Esophagus squamous epithelium (tissue), 5 donors: Measurements from ENCODE around the gene EHMT1. TPM values are rescaled to one million over a fixed set of nuclear protein-coding genes. Genes with fewer than 3 reads are reported as not detected.

Source experiments
- DNase-seq: peaks from one replicate; lab custom pipeline; 2025; lab: John Stamatoyannopoulos, UW
- H3K27ac ChIP-seq, 4 donors: fragments of 200-600 bp; sonication (generic); one replicate each; pipeline ENCODE4 v1.5.1; 2016 to 2019; ENCODE audit warnings: mild to moderate bottlenecking in 1 of 4
- H3K27me3 ChIP-seq, 4 donors: fragments of 200-600 bp; sonication (generic); 1 replicate in 3 of 4; 2 replicates in 1 of 4; pipeline versions ENCODE4 v1.5.1 to v1.6.0; 2017 to 2021; ENCODE audit warnings: antibody characterized with exemption in 1 of 4
- H3K36me3 ChIP-seq, 3 donors: fragments of 200-600 bp; sonication (generic); one replicate each; pipeline ENCODE4 v1.5.1; 2016 to 2019
- H3K4me1 ChIP-seq, 3 donors: fragments of 200-600 bp; sonication (generic); one replicate each; pipeline ENCODE4 v1.5.1; 2017 to 2019
- H3K4me3 ChIP-seq, 4 donors: fragments of 200-600 bp; sonication (generic); 1 replicate in 3 of 4; 2 replicates in 1 of 4; pipeline ENCODE4 v1.5.1; 2016 to 2019; ENCODE audit warnings: mild to moderate bottlenecking in 2 of 4, moderate library complexity in 1 of 4
- H3K9me3 ChIP-seq, 3 donors: fragments of 200-600 bp; sonication (generic); one replicate each; pipeline ENCODE4 v1.5.1; 2016 to 2019
- POLR2A ChIP-seq, 4 donors: fragments of 450-650 bp; IDR thresholded peaks; one replicate each; pipeline ENCODE4 v1.6.1; 2017; ENCODE audit warnings: antibody characterized with exemption in 4 of 4, mild to moderate bottlenecking in 4 of 4, moderate library complexity in 3 of 4
- WGBS, 2 donors: methylation state at CpG; one replicate each; pipeline ENCODE4 v1.1.5; 2018; 5-methylcytosine and 5-hydroxymethylcytosine counted together
- intact Hi-C: fragments of 100-400 bp; cut with DNase I; formaldehyde crosslinking; loops from one replicate; pipeline ENCODE4 v1.15.0; 2022
- total RNA-seq, 4 donors: library from RNA; depleted of rRNA; stranded (reverse); fragments of >200 nt; gene quantifications; one replicate each; pipeline ENCODE4 v1.1.0, GENCODE V29; 2016
- TF ChIP-seq, protein P1 (sequence below), 6 experiments: fragments of 450-650 bp in 4 of 6; fragments of 200-600 bp in 2 of 6; sonication (generic) in 2 of 6; IDR thresholded peaks; one replicate each; pipeline ENCODE4 v1.5.1; 2016 to 2019; ENCODE audit warnings: antibody characterized with exemption in 6 of 6, mild to moderate bottlenecking in 4 of 6, moderate library complexity in 4 of 6
- donor health status: DM: yes; HTN: yes; CAD: no.

The EHMT1 gene
- total RNA-seq, 4 donors from 2014 or later, result 42.8 to 87.0 (median 65.0) TPM

GRCh38 chr9:137817236-137818200, 198.7 kb downstream of the EHMT1 start:
- H3K4me3 ChIP-seq, result no peak overlapping the region
- intact Hi-C loops, result no loop called here
- no peak overlapping the region for H3K27ac ChIP-seq
- no peaks in the 10 kb centered on the region for H3K27me3 ChIP-seq
- DNase-seq, result no peak
- peaks cover 39 to 92% (median 51%) of the 10 kb centered on the region in 3 donors for H3K36me3 ChIP-seq
- TF ChIP-seq, protein P1, sequence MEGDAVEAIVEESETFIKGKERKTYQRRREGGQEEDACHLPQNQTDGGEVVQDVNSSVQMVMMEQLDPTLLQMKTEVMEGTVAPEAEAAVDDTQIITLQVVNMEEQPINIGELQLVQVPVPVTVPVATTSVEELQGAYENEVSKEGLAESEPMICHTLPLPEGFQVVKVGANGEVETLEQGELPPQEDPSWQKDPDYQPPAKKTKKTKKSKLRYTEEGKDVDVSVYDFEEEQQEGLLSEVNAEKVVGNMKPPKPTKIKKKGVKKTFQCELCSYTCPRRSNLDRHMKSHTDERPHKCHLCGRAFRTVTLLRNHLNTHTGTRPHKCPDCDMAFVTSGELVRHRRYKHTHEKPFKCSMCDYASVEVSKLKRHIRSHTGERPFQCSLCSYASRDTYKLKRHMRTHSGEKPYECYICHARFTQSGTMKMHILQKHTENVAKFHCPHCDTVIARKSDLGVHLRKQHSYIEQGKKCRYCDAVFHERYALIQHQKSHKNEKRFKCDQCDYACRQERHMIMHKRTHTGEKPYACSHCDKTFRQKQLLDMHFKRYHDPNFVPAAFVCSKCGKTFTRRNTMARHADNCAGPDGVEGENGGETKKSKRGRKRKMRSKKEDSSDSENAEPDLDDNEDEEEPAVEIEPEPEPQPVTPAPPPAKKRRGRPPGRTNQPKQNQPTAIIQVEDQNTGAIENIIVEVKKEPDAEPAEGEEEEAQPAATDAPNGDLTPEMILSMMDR (IDR thresholded peaks at IDR 0.05), result no peak
- no peak for TF ChIP-seq POLR2A (IDR thresholded peaks at IDR 0.05)
- H3K4me1 ChIP-seq, result peaks cover 0 to 20% (median 6%) of the 10 kb centered on the region in 3 donors
- 90 to 96% methylated on average over 4 to 21 of the region's 35 CpGs for WGBS, 2 donors
- H3K9me3 ChIP-seq, result peaks cover 0 to 4% (median 0%) of the 10 kb centered on the region in 3 donors

GRCh38 chr9:137818286-137818685, 199.5 kb downstream of the EHMT1 start:
- WGBS, 2 donors, result 80 to 93% methylated on average over 2 to 5 of the region's 23 CpGs
- Histone ChIP-seq H3K9me3 (peaks cover 0 to 4% (median 0%) of the 10 kb centered on the region in 3 donors), H3K4me1 (peaks cover 0 to 20% (median 6%) of the 10 kb centered on the region in 3 donors), H3K36me3 (peaks cover 35 to 92% (median 47%) of the 10 kb centered on the region in 3 donors), H3K27me3 (no peaks in the 10 kb centered on the region), H3K4me3 (no peak overlapping the region), H3K27ac (no peak overlapping the region)
- TF ChIP-seq POLR2A (IDR thresholded peaks at IDR 0.05), result no peak
- TF ChIP-seq, protein P1 (IDR thresholded peaks at IDR 0.05), result no peak
- intact Hi-C loops, result no loop called here
- no peak for DNase-seq

GRCh38 chr9:137820161-137820855, 201.5 kb downstream of the EHMT1 start:
- WGBS, 2 donors, result 89% methylated on average over 11 of the region's 11 CpGs
- Histone ChIP-seq H3K9me3 (peaks cover 0 to 4% (median 0%) of the 10 kb centered on the region in 3 donors), H3K4me3 (no peak overlapping the region), H3K36me3 (peaks cover 20 to 92% (median 35%) of the 10 kb centered on the region in 3 donors), H3K27me3 (no peaks in the 10 kb centered on the region), H3K4me1 (peaks cover 0 to 2% (median 0%) of the 10 kb centered on the region in 3 donors), H3K27ac (no peak overlapping the region)
- intact Hi-C loops, result no loop called here
- no peak for DNase-seq
- TF ChIP-seq, protein P1 (IDR thresholded peaks at IDR 0.05), result no peak
- no peak for TF ChIP-seq POLR2A (IDR thresholded peaks at IDR 0.05)

GRCh38 chr9:137823986-137824771, 205.4 kb downstream of the EHMT1 start:
- Histone ChIP-seq H3K4me3 (no peak overlapping the region), H3K27ac (no peak overlapping the region), H3K36me3 (peaks cover 5 to 98% (median 15%) of the 10 kb centered on the region in 3 donors), H3K4me1 (no peaks in the 10 kb centered on the region), H3K9me3 (peaks cover 0 to 4% (median 0%) of the 10 kb centered on the region in 3 donors), H3K27me3 (no peaks in the 10 kb centered on the region)
- WGBS, 2 donors, result 91 to 96% methylated on average over 9 to 10 of the region's 10 CpGs
- TF ChIP-seq POLR2A (IDR thresholded peaks at IDR 0.05), result no peak
- TF ChIP-seq, protein P1 (IDR thresholded peaks at IDR 0.05), result no peak
- no peak for DNase-seq
- intact Hi-C loops, result no loop called here
